Activated naive CD8-positive, alpha-beta T cell (primary cell): Measurements from ENCODE around the gene PLEKHB1.

ENCODE experiments used
- H3K27ac Mint-ChIP-seq: one replicate; pipeline ENCODE4 v1.8.0; 2021; ENCODE audit warnings: mixed read lengths
- H3K27me3 Mint-ChIP-seq: one replicate; pipeline ENCODE4 v1.8.0; 2021; ENCODE audit warnings: mixed read lengths
- H3K36me3 Mint-ChIP-seq: one replicate; pipeline ENCODE4 v1.8.0; 2021; ENCODE audit warnings: mixed read lengths
- H3K4me1 Mint-ChIP-seq: one replicate; pipeline ENCODE4 v1.8.0; 2021; ENCODE audit warnings: low read depth, mixed read lengths
- H3K4me3 Mint-ChIP-seq: one replicate; pipeline ENCODE4 v1.8.0; 2021; ENCODE audit warnings: mild to moderate bottlenecking, mixed read lengths
- H3K9me3 Mint-ChIP-seq: one replicate; pipeline ENCODE4 v1.8.0; 2021; ENCODE audit warnings: low read depth, mixed read lengths

PLEKHB1 gene, protein sequence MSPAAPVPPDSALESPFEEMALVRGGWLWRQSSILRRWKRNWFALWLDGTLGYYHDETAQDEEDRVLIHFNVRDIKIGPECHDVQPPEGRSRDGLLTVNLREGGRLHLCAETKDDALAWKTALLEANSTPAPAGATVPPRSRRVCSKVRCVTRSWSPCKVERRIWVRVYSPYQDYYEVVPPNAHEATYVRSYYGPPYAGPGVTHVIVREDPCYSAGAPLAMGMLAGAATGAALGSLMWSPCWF

DNA sequence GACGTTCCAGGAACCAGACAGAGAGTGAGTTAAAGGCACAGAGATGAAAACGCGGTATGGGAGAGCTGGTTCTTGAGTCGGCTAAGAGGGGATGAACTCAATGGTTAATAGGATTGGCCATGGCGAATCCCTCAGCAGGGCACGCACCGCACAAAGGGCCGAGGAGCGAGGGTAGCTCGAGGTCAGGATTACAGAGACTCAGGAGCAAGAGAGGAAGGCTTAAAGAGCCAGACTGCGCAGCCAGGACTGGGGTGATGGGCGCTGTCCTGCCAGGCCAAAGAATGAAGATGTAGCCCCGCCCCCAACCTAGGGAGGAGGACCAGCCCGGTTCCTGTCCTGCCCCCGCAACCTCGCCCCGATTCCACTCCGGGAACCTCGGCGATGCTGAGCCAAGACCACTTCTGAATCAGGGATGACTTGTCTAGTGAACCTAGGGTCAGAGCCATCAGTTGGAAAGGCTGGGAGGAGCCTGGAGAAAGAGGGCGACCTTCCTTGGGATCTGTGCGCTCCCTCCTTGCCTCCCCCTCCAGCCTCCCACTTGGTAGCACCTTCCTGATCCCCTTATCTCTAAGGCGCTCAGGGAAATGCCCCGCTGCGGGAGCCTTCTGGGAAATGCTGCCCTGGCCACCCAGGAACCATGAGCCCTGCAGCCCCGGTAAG, at the start of gene PLEKHB1:
PLEKHB1 (plus strand) TSS at position 610 of the 660 bp plus-strand sequence; CDS start at position 638, 28 bp downstream.
- Mint-ChIP-seq H3K9me3 (no peaks in the 10 kb centered on the region), H3K4me3 (peak within 1 kb of the TSS; percentile 82), H3K4me1 (peaks cover 24% of the 10 kb centered on the region), H3K27me3 (no peaks in the 10 kb centered on the region), H3K27ac (no peak within 1 kb of the TSS), H3K36me3 (no peaks in the 10 kb centered on the region)

DNA sequence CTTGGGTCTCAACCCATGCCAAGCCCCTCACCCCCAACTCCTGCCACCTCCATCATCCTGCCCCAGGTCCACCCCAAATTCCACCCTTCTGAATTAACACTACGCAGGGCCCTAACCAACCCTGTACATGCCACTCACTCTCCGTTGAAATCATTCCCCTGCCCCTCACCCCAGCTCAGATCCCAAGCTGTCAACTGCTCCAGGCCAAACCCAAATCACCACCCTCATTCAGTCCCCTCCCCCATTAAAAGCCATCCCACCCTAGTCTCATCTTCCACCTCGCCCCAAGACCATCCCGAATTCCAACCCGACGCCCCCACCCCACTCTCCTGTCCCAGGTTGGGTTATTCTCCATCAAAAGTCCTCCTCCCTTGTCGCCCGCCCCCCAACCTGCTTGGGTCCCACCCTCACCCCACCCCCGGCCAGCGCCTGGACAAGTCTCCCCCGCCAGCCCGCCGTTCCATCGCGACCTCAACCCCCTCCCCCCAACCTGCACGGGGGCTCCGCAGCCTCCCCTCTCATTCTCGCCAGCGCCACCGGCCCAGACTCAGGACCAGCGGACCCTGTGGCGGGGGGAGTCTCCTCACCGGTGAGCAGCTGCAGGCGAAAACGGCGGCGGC, 48.9 kb upstream of the PLEKHB1 start:
- peak overlapping the region; percentile 96 for H3K4me3 Mint-ChIP-seq
- peak overlapping the region; percentile 64 for H3K27ac Mint-ChIP-seq
- H3K9me3 Mint-ChIP-seq = no peaks in the 10 kb centered on the region
- H3K27me3 Mint-ChIP-seq = no peaks in the 10 kb centered on the region
- H3K36me3 Mint-ChIP-seq = no peaks in the 10 kb centered on the region
- H3K4me1 Mint-ChIP-seq = peaks cover 38% of the 10 kb centered on the region

DNA sequence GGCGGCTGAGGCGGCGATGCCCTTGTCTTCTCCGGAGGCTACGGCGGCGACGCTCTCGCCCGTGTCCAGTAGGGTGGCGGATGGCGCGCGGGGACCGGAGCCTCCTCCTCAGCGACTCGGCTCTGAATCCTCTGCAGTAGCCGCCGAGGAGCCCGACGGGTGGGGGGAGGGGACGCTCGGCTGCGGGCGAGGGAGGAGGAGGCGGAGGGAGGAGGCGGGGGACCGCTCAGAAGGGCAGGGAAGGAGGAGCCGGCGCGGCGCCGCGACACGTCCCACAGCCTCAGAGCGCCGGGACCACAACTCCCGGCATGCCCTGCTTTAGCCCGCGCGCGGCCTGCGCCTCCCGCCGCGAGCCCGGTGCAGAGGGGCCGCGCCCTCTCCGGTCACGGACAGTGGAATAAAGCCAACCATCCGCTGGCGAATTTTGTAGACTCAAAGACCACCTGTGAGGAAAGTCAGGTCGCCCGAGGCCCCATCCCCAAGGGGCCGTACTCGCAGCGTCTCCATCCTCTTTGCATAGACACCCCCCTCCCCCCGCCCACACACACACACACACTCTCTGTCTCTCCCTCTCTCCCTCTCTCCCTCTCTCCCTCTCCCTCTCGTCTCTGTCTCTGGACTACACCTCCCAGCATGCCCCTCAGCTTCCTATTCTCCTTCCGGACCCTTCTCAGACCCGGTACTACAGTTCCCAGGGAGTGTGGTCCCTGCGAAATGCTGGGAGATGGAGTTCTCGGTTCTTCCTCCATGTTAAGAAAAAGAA, 48.2 kb upstream of the PLEKHB1 start, which contains the start of gene FAM168A:
FAM168A (minus strand) TSS at position 157 of the 763 bp plus-strand sequence. CDS start 129,638 bp downstream, outside the sequence.
- Mint-ChIP-seq H3K4me1 (peaks cover 38% of the 10 kb centered on the region), H3K4me3 (peak within 1 kb of the TSS; percentile 96), H3K9me3 (no peaks in the 10 kb centered on the region)

DNA sequence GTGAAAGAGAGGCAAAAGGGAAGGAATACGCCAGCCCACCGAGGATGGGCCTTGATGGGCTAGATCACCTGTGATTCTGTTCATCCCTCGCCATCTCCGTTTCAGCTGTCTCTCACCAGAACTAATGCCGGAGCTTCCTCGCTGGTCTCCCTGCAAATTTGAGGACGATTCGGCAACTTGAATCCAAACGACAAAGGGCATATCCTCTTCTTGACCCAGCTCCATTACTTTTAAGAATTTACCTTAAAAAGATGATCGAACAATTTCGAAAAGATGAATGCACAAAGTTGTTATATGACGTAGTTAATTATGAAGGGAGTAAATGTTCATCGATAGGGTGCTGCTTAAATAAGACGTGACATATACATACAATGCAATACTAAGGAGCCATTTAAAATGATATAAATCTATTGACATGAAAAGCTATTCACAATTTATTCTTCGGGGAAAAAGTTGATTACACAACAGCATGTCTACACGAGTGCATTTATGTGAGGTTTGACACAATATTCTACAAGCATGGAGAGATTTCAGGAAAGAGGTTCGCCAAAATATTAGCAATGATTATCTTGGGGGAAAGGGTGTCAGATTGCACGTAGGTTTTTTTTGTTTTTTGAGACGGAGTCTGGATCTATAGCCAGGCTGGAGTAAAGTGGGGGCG, 47.5 kb upstream of the PLEKHB1 start:
- Mint-ChIP-seq H3K4me1 (peaks cover 34% of the 10 kb centered on the region), H3K9me3 (no peaks in the 10 kb centered on the region), H3K4me3 (peak overlapping the region; percentile 96), H3K36me3 (no peaks in the 10 kb centered on the region), H3K27me3 (no peaks in the 10 kb centered on the region), H3K27ac (peak overlapping the region; percentile 84)

More for the DNA sequence above, 48.2 kb upstream of the PLEKHB1 start, which contains the start of gene FAM168A:
- H3K27me3 Mint-ChIP-seq = no peaks in the 10 kb centered on the region
- peak within 1 kb of the TSS; percentile 84 for H3K27ac Mint-ChIP-seq
- H3K36me3 Mint-ChIP-seq = no peaks in the 10 kb centered on the region

DNA sequence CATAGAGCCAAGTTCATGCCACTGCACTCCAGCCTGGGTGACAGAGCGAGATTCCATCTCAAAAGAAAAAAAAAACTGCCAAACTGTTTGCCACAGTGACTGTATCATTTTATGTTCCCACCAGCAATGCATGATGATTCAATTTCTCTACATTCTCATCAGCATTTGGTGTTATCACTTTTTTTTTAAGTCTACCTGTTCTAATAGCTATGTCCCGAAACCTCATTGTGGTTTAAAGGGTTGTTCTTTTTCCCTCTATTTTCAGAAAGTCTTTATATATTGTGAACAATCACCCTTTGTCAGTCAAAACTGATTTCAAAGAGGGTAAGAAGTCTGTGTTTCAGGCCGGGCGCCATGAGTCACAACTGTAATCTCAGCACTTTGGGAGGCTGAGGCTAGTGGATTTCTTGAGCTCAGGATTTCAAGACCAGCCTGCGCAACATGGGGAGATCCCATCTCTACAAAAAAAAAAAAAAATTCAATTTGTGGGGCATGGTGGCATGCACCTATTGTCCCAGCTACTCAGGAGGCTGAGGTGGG, 33.7 kb upstream of the PLEKHB1 start:
- peaks cover 4% of the 10 kb centered on the region for H3K27me3 Mint-ChIP-seq
- no peaks in the 10 kb centered on the region for H3K9me3 Mint-ChIP-seq
- no peaks in the 10 kb centered on the region for H3K36me3 Mint-ChIP-seq
- H3K4me1 Mint-ChIP-seq = no peaks in the 10 kb centered on the region
- H3K27ac Mint-ChIP-seq = no peak overlapping the region
- H3K4me3 Mint-ChIP-seq = no peak overlapping the region

DNA sequence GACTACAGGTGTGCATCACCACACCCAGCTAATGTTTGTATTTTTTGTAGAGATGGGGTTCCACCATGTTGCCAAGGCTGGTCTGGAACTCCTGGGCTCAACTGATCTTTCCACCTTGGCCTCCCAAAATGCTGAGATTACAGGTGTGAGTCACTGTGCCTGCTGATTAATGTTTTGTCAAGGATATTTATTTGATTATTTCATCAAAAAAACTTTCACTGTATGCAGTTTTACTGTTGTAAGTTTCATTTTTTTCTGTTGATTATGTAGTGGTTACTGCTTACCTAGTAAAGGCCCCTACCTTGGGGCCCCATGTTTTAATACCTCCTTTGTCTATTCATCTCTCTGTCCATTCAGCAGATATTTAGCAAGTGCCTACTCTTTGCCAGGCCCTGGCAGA, 31.8 kb upstream of the PLEKHB1 start:
- Mint-ChIP-seq H3K36me3 (no peaks in the 10 kb centered on the region), H3K27me3 (peaks cover 2% of the 10 kb centered on the region), H3K4me1 (no peaks in the 10 kb centered on the region), H3K4me3 (no peak overlapping the region), H3K9me3 (no peaks in the 10 kb centered on the region), H3K27ac (no peak overlapping the region)

DNA sequence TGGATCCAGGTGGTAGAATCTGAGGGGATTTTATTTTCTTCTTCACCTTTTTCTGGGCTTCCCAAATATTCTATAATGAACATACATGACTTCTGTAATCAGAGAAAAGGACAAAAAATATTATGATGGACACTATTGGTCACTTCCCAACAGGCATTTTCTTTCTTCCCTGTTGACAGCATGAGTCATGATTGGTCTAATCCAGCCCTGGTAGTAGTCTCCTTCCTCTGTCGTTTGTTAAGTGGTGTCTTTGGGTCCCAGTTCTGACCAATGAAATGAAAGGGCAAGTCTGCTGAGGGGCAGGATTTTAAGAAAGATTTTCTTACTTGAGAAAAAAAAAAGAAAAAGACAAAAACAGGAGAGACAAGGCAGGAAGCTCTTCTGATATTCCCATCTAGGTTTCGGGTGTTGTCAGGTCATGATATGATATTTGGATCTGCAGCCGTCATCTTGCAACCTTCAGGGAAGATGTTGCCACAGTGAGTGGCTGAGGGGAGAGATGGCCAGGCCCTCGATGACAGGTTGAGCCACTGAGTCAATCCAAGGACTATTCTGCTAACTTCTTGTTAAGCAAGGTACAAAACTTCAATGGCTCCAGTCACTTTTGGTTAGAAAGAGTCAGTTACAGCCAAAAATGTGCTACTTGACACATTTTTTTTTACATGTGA, 23.3 kb upstream of the PLEKHB1 start:
- Mint-ChIP-seq H3K9me3 (no peaks in the 10 kb centered on the region), H3K4me1 (peaks cover 2% of the 10 kb centered on the region), H3K27me3 (peaks cover 7% of the 10 kb centered on the region), H3K36me3 (no peaks in the 10 kb centered on the region), H3K27ac (no peak overlapping the region), H3K4me3 (no peak overlapping the region)

DNA sequence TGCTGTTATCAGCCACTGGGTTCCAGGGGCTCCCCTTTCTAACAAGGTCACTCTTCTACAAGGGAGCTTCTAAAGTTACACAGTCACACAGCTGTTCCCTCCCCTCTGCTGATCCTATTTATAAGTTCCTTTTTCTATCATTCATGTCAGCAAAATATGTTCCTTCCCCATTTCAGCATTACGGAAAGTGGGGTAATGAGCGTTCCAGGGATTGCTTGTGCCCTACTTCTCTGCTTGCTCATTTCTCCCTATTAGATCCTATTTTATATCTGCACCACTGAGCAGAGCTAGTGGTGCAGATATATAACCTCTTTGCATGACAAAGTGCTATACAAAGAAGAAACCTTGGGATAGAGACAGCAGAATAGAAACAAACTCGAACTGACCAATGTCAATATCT, 22.7 kb upstream of the PLEKHB1 start:
- no peak overlapping the region for H3K4me3 Mint-ChIP-seq
- H3K36me3 Mint-ChIP-seq = no peaks in the 10 kb centered on the region
- H3K27ac Mint-ChIP-seq = no peak overlapping the region
- peaks cover 2% of the 10 kb centered on the region for H3K4me1 Mint-ChIP-seq
- peaks cover 7% of the 10 kb centered on the region for H3K27me3 Mint-ChIP-seq
- H3K9me3 Mint-ChIP-seq = no peaks in the 10 kb centered on the region

DNA sequence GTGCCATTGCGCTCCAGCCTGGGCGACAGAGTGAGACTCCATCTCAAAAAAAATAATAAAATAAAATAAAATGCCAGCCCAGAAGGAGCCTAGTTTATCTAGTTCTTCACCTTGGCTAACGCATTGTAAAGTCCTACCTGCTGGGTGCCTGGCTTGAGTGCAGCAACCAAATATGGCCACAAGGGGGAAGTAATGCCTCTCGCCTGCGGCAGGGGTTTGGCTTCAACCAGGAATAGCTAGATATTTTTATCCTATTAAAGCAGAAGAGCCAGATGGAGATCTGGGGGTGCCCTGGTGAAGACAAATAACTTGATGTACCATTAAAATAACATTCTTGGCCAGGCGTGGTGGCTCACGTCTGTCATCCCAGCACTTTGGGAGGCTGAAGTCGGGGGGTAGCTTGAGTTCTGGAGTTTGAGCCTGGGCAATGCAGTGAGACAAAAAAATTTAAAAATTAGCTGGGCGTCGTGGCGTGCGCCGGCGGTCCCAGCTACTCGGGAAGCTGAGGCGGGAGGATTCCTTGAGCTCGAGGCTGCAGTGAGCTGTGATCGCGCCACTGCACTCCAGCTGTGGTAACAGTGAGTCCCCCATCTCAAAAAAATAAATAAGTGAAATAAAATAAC, 20.6 kb upstream of the PLEKHB1 start:
- no peak overlapping the region for H3K27ac Mint-ChIP-seq
- H3K9me3 Mint-ChIP-seq = no peaks in the 10 kb centered on the region
- peaks cover 2% of the 10 kb centered on the region for H3K4me1 Mint-ChIP-seq
- peaks cover 7% of the 10 kb centered on the region for H3K27me3 Mint-ChIP-seq
- no peaks in the 10 kb centered on the region for H3K36me3 Mint-ChIP-seq
- H3K4me3 Mint-ChIP-seq = no peak overlapping the region

DNA sequence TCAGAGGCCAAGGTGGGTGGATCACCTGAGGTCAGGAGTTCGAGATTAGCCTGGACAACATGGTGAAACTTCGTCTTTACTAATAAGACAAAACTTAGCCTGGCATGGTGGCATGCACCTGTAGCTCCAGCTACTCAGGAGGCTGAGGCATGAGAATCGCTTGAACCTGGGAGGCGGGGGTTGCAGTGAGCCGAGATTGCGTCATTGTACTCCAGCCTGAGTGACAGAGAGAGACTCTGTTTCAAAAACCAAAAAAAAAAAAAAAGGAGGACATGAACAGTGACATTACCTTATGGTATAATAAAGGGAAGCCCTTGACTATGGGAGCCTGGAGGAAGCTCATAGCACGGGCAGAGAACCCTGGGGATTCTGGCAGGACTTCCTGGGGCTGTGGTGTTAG, 16.5 kb upstream of the PLEKHB1 start:
- Mint-ChIP-seq H3K36me3 (no peaks in the 10 kb centered on the region), H3K27ac (no peak overlapping the region), H3K4me3 (no peak overlapping the region), H3K27me3 (no peaks in the 10 kb centered on the region), H3K4me1 (peaks cover 9% of the 10 kb centered on the region), H3K9me3 (no peaks in the 10 kb centered on the region)

DNA sequence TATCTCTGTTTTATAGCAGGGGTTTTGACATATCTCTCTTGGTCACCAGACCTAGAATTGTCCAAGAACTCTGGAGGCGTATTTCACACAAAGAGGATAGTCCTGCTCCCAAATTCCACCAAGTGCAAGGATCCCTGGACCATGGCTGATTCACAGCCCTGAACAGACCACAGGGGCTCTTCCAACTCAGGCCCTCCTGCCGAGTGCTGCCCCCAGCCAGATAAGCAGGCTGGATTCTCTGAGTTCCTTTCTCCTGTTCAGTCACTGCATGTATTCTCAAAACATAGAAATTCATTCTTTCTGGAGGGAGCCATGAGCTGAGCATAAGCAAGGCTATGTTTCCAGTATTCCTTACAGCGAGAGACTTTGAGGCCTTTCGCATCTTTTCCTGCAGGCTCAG, 13.4 kb upstream of the PLEKHB1 start:
- Mint-ChIP-seq H3K9me3 (no peaks in the 10 kb centered on the region), H3K4me1 (peaks cover 7% of the 10 kb centered on the region), H3K27me3 (no peaks in the 10 kb centered on the region), H3K36me3 (no peaks in the 10 kb centered on the region), H3K27ac (no peak overlapping the region), H3K4me3 (no peak overlapping the region)

DNA sequence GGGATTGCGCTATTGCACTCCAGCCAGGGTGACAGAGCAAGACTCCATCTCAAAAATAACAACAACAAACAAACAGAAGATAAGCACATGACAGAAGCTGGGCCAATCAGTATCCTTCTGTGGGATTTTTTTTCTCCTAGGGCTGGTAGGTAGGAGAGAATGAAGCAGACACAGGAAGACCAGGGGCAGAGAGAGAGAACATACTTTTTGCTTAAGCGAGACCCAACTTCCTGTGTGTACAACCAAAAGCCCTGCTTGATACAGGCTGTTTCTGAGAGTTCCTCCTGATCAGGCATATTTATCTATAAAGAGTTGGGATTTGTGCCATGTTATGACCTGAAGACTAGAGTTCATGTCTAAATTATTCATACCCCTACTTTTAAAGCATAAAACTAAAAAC, 12.4 kb upstream of the PLEKHB1 start:
- Mint-ChIP-seq H3K4me3 (no peak overlapping the region), H3K9me3 (no peaks in the 10 kb centered on the region), H3K27ac (peak overlapping the region; percentile 41), H3K4me1 (peaks cover 7% of the 10 kb centered on the region), H3K36me3 (no peaks in the 10 kb centered on the region), H3K27me3 (no peaks in the 10 kb centered on the region)

DNA sequence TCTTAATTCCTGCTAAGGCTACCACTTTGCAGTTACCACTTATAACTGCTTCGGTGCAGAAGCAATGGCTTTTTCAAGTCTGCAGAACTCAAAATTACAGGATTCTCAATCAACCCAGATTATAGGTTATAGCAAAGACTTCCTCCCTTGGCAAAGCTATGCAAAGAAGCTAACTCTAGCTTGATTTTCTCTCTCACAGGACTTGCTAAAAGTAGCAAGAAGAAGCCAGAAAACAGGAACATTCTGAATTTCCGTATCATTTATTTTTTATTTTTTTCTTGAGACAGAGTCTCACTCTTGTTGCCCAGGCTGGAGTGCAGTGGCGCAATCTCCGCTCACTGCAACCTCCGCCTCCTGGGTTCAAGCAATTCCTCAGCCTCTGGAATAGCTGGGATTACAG, 10.7 kb upstream of the PLEKHB1 start:
- H3K4me1 Mint-ChIP-seq = peaks cover 14% of the 10 kb centered on the region

More for the DNA sequence above, 10.7 kb upstream of the PLEKHB1 start:
- Mint-ChIP-seq H3K27ac (no peak overlapping the region), H3K27me3 (no peaks in the 10 kb centered on the region), H3K4me3 (no peak overlapping the region), H3K9me3 (no peaks in the 10 kb centered on the region), H3K36me3 (no peaks in the 10 kb centered on the region)
